Activated CD8-positive, alpha-beta T cell treated with anti-CD3 and anti-CD28 coated beads for 36 hours (primary cell): ENCODE measurements around the gene PIEZO2. TPM values are rescaled to one million over a fixed set of nuclear protein-coding genes. Genes with fewer than 3 reads are reported as not detected.

ENCODE experiments used
- ATAC-seq: fragments of 200-7000 bp; cut with Tn5 transposase; one replicate; pipeline ENCODE4 v1.10.0; 2021; ENCODE audit warnings: mild to moderate bottlenecking, moderate library complexity
- CTCF ChIA-PET: fragments of 350-600 bp; sonication (Branson Sonifier 250); formaldehyde crosslinking; loops from one replicate; lab custom pipeline; 2021; ENCODE audit warnings: antibody characterized with exemption; lab: Charles Lee
- POLR2A ChIA-PET: fragments of 350-600 bp; sonication (Branson Sonifier 250); formaldehyde crosslinking; loops from one replicate; lab custom pipeline; 2021; ENCODE audit warnings: antibody characterized with exemption; lab: Charles Lee
- DNase-seq: peaks from one replicate; pipeline ENCODE4 v3.0.0-alpha.2; 2020
- H3K27ac Mint-ChIP-seq: one replicate; pipeline ENCODE4 v1.8.0; 2021; ENCODE audit warnings: mild to moderate bottlenecking, mixed read lengths
- H3K27me3 Mint-ChIP-seq: one replicate; pipeline ENCODE4 v1.8.0; 2021; ENCODE audit warnings: mixed read lengths
- H3K36me3 Mint-ChIP-seq: one replicate; pipeline ENCODE4 v1.8.0; 2021; ENCODE audit warnings: low read depth, mixed read lengths
- H3K4me1 Mint-ChIP-seq: one replicate; pipeline ENCODE4 v1.8.0; 2021; ENCODE audit warnings: low read depth, mixed read lengths
- H3K4me3 Mint-ChIP-seq: one replicate; pipeline ENCODE4 v1.8.0; 2021; ENCODE audit warnings: mild to moderate bottlenecking, moderate library complexity, mixed read lengths
- H3K9me3 Mint-ChIP-seq: one replicate; pipeline ENCODE4 v1.8.0; 2021; ENCODE audit warnings: mixed read lengths
- CTCF ChIP-seq: fragments of 200-600 bp; IDR thresholded peaks from one replicate; pipeline ENCODE4 v1.8.0; 2022; ENCODE audit warnings: antibody characterized with exemption, mild to moderate bottlenecking
- intact Hi-C: fragments of 100-400 bp; cut with micrococcal nuclease; formaldehyde crosslinking; loops from one replicate; pipeline ENCODE4 v1.10.0; 2022
- total RNA-seq, 2 experiments: library from RNA; stranded (reverse); gene quantifications; one replicate each; pipeline ENCODE4 v1.2.3, GENCODE V29; 2021

The PIEZO2 gene
- total RNA-seq, 2 experiments from 2014 or later, result not detected

GRCh38 chr18:11153097-11153496 is 3.7 kb upstream of the PIEZO2 start:
- H3K27ac Mint-ChIP-seq, result no peak overlapping the region
- ATAC-seq (no peak), DNase-seq (no peak)
- ChIA-PET POLR2A (no interaction called here), CTCF (interaction anchor here (0.7 to 1.1 kb wide), 2 partner anchors 9 to 10 kb away, joined by 3 read pairs; no protein-coding TSS in a partner anchor)
- no peaks in the 10 kb centered on the region for H3K9me3 Mint-ChIP-seq
- H3K27me3 Mint-ChIP-seq, result peaks cover 13% of the 10 kb centered on the region
- no peaks in the 10 kb centered on the region for H3K4me1 Mint-ChIP-seq
- intact Hi-C loops, result loop anchor here (5.0 kb wide), 1 partner anchor 301 kb away; no protein-coding TSS in a partner anchor
- H3K36me3 Mint-ChIP-seq, result no peaks in the 10 kb centered on the region
- no peak for TF ChIP-seq CTCF
- H3K4me3 Mint-ChIP-seq, result no peak overlapping the region

GRCh38 chr18:11150271-11150615 is 874 bp upstream of the PIEZO2 start:
- no peak overlapping the region for H3K4me3 Mint-ChIP-seq
- H3K27ac Mint-ChIP-seq, result no peak overlapping the region
- ChIA-PET CTCF (interaction anchor here (1.0 kb wide), 1 partner anchor 299 kb away, joined by 3 read pairs; no protein-coding TSS in a partner anchor), POLR2A (no interaction called here)
- H3K4me1 Mint-ChIP-seq, result no peaks in the 10 kb centered on the region
- no peak for TF ChIP-seq CTCF
- no peak for ATAC-seq
- peaks cover 24% of the 10 kb centered on the region for H3K27me3 Mint-ChIP-seq
- no peaks in the 10 kb centered on the region for H3K9me3 Mint-ChIP-seq
- no peaks in the 10 kb centered on the region for H3K36me3 Mint-ChIP-seq
- intact Hi-C loops, result loop anchor here (5.0 kb wide), 1 partner anchor 298 kb away; no protein-coding TSS in a partner anchor
- DNase-seq, result no peak

- ChIA-PET POLR2A (no interaction called here), CTCF (no interaction called here)
- Mint-ChIP-seq H3K9me3 (no peaks in the 10 kb centered on the region), H3K4me3 (no peak overlapping the region), H3K36me3 (no peaks in the 10 kb centered on the region), H3K27ac (no peak overlapping the region), H3K27me3 (peaks cover 24% of the 10 kb centered on the region), H3K4me1 (no peaks in the 10 kb centered on the region)
- TF ChIP-seq CTCF, result no peak
- intact Hi-C loops, result no loop called here
- ATAC-seq (no peak), DNase-seq (no peak)
Observed at GRCh38 chr18:11148680-11149440, 509 bp downstream of the PIEZO2 start.

- Mint-ChIP-seq H3K36me3 (no peaks in the 10 kb centered on the region), H3K27ac (no peak overlapping the region), H3K9me3 (no peaks in the 10 kb centered on the region), H3K27me3 (peaks cover 24% of the 10 kb centered on the region), H3K4me1 (no peaks in the 10 kb centered on the region), H3K4me3 (no peak overlapping the region)
- DNase-seq (no peak), ATAC-seq (no peak)
- intact Hi-C loops, result no loop called here
- ChIA-PET CTCF (no interaction called here), POLR2A (no interaction called here)
- TF ChIP-seq CTCF, result no peak
Observed at GRCh38 chr18:11147962-11148679, 1.2 kb downstream of the PIEZO2 start.
